H1 (cell line): ENCODE data around the gene KPRP. TPM values are rescaled to one million over a fixed set of nuclear protein-coding genes. Genes with fewer than 3 reads are reported as not detected.

ENCODE experiments used
- ASH2L ChIP-seq: fragments of 200-600, 300-600 bp; sonication (generic); IDR thresholded peaks from one replicate; pipeline ENCODE4 v1.7.1; 2017; ENCODE audit warnings: low read length
- CBX8 ChIP-seq: fragments of 300-800, 300-1000 bp; sonication (generic); IDR thresholded peaks from 2 replicates; pipeline ENCODE4 v1.7.1; 2016; ENCODE audit warnings: low read depth, low read length, borderline replicate concordance
- HDAC6 ChIP-seq: IDR thresholded peaks from one replicate; pipeline ENCODE4 v1.7.1; 2012; ENCODE audit warnings: low read depth, mild to moderate bottlenecking, inconsistent platforms, low read length, moderate library complexity
- NANOG ChIP-seq: IDR thresholded peaks from 2 replicates; pipeline ENCODE4 v1.6.1; 2011; ENCODE audit warnings: low read length, low read depth, mild to moderate bottlenecking, inconsistent platforms; ENCODE audit not compliant: insufficient read depth, poor library complexity, severe bottlenecking
- POU5F1 ChIP-seq: IDR thresholded peaks from 2 replicates; pipeline ENCODE4 v1.6.1; 2011; ENCODE audit warnings: low read depth, mild to moderate bottlenecking, low read length, moderate library complexity
- RAD21 ChIP-seq, 2 experiments: IDR thresholded peaks in 1 of 2; conservative IDR thresholded peaks in 1 of 2; 2 replicates each; pipeline ENCODE4 v1.6.1; 2011; ENCODE audit warnings: low read depth in 2 of 2, low read length in 2 of 2, improper control_type of control experiment in 1 of 2, inconsistent platforms in 1 of 2, mild to moderate bottlenecking in 1 of 2, moderate library complexity in 1 of 2
- TAF7 ChIP-seq: optimal IDR thresholded peaks from 2 replicates; pipeline ENCODE3; 2011; ENCODE audit warnings: low read depth, mild to moderate bottlenecking, inconsistent platforms, low read length, moderate library complexity, borderline replicate concordance
- polyA plus RNA-seq, 7 experiments: library from polyadenylated mRNA; depleted of rRNA in 3 of 7; stranded (reverse) in 5 of 7; unstranded in 2 of 7; fragments of >200 nt in 5 of 7; fragments of 200-250 nt in 2 of 7; gene quantifications; 1 replicate in 5 of 7; 2 replicates in 1 of 7; 4 replicates in 1 of 7; pipeline versions ENCODE4 v1.2.1 to v1.2.3, GENCODE V29; 2011 to 2013; ENCODE audit warnings: missing spikeins in 2 of 7, mixed read lengths in 2 of 7
- total RNA-seq: library from RNA; stranded (reverse); fragmentation: NEBNext Ultra II Directional; extraction: Animal tissue kit (Norgen Biotek cat#: 25700); gene quantifications from 2 replicates; pipeline ENCODE4 v1.2.1, GENCODE V29; 2021

The KPRP gene
- total and polyA plus RNA-seq, 2 of the 8 experiments (the other 6 are each of a cell fraction or from before 2014, with no cell fraction given), result not detected

DNA sequence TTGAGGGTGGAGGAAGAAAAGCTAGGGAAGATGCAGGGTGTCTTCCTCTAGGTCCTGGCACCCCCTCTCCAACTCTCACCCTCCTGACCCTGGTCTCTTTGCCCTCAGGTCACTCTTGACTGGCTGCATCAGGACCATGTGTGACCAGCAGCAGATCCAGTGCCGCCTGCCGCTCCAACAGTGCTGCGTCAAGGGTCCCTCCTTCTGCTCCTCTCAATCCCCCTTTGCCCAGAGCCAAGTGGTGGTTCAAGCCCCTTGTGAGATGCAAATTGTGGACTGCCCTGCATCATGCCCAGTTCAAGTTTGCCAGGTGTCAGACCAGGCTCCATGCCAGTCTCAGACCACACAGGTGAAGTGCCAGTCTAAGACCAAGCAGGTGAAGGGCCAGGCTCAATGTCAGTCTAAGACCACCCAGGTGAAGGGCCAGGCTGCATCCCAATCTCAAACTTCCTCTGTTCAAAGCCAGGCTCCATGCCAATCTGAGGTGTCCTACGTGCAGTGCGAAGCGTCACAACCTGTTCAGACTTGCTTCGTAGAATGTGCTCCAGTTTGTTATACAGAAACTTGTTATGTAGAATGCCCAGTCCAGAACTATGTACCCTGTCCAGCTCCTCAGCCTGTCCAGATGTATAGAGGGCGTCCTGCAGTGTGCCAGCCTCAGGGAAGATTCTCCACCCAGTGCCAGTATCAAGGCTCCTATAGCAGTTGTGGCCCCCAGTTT lies 1.8 kb downstream of the KPRP start (continued):
- no peak for TF ChIP-seq NANOG
- no peak for TF ChIP-seq TAF7
- no peak for TF ChIP-seq HDAC6
- TF ChIP-seq RAD21 (IDR thresholded peaks at IDR 0.05 in 1 of 2, conservative IDR thresholded peaks at IDR 0.05 in 1 of 2; ENCODE audit: low read depth in 2 of 2, low read length in 2 of 2), result no peak
- TF ChIP-seq ASH2L, result no peak
- TF ChIP-seq CBX8, result no peak
- TF ChIP-seq POU5F1, result no peak
